Trophoblast cell (in vitro differentiated cells and primary cell): ENCODE data around the gene GABPB2.

Source experiments
- DNase-seq, 2 donors: peaks; one replicate each; pipeline ENCODE4 v3.0.0-alpha.2; 2016
- H2AFZ ChIP-seq: 2 replicates; pipeline ENCODE4 v1.6.1; 2013; ENCODE audit warnings: low read length, moderate library complexity, mild to moderate bottlenecking; ENCODE audit not compliant: insufficient read depth, poor library complexity
- H2AK5ac ChIP-seq: 2 replicates; pipeline ENCODE4 v1.6.1; 2013; ENCODE audit warnings: mild to moderate bottlenecking, low read length
- H2BK120ac ChIP-seq: 2 replicates; pipeline ENCODE4 v1.6.1; 2013; ENCODE audit warnings: low read length, mild to moderate bottlenecking, moderate library complexity; ENCODE audit not compliant: insufficient read depth, poor library complexity
- H2BK12ac ChIP-seq: 2 replicates; pipeline ENCODE4 v1.6.1; 2013; ENCODE audit warnings: mild to moderate bottlenecking, low read length, moderate library complexity
- H2BK5ac ChIP-seq: 2 replicates; pipeline ENCODE4 v1.6.1; 2013; ENCODE audit warnings: low read length, low read depth, moderate library complexity, mild to moderate bottlenecking; ENCODE audit not compliant: poor library complexity
- H3K14ac ChIP-seq: 2 replicates; pipeline ENCODE4 v1.6.1; 2013; ENCODE audit warnings: mild to moderate bottlenecking, low read length
- H3K18ac ChIP-seq: 2 replicates; pipeline ENCODE4 v1.6.1; 2013; ENCODE audit warnings: mild to moderate bottlenecking, low read length
- H3K23ac ChIP-seq: 2 replicates; pipeline ENCODE4 v1.6.1; 2013; ENCODE audit warnings: low read length
- H3K27ac ChIP-seq: 2 replicates; pipeline ENCODE4 v1.5.1; 2013; ENCODE audit warnings: low read depth, mild to moderate bottlenecking, inconsistent platforms, low read length, moderate library complexity
- H3K27me3 ChIP-seq: 2 replicates; pipeline ENCODE4 v1.6.1; 2013; ENCODE audit warnings: inconsistent platforms, mild to moderate bottlenecking, low read length, moderate library complexity; ENCODE audit not compliant: insufficient read depth
- H3K36me3 ChIP-seq, 2 experiments: 1 replicate in 1 of 2; 2 replicates in 1 of 2; pipeline ENCODE4 v1.6.1; 2013; ENCODE audit warnings: low read length in 2 of 2, mild to moderate bottlenecking in 2 of 2, moderate library complexity in 1 of 2; ENCODE audit not compliant: insufficient read depth in 2 of 2, control insufficient read depth in 1 of 2
- H3K4ac ChIP-seq: 2 replicates; pipeline ENCODE4 v1.6.1; 2013; ENCODE audit warnings: low read depth, mild to moderate bottlenecking, low read length, moderate library complexity
- H3K4me1 ChIP-seq, 2 experiments: 1 replicate in 1 of 2; 2 replicates in 1 of 2; pipeline ENCODE4 v1.6.1; 2013; ENCODE audit warnings: low read length in 2 of 2, mild to moderate bottlenecking in 2 of 2, moderate library complexity in 1 of 2; ENCODE audit not compliant: insufficient read depth in 2 of 2, control insufficient read depth in 1 of 2
- H3K4me2 ChIP-seq: 2 replicates; pipeline ENCODE4 v1.6.1; 2013; ENCODE audit warnings: inconsistent platforms, mild to moderate bottlenecking, low read length, moderate library complexity
- H3K4me3 ChIP-seq: 2 replicates; pipeline ENCODE4 v1.5.1; 2013; ENCODE audit warnings: mild to moderate bottlenecking, low read depth, low read length, inconsistent platforms
- H3K79me1 ChIP-seq: one replicate; pipeline ENCODE4 v1.6.1; 2013; ENCODE audit warnings: low read length
- H3K79me2 ChIP-seq: 2 replicates; pipeline ENCODE4 v1.6.1; 2013; ENCODE audit warnings: low read length, mild to moderate bottlenecking; ENCODE audit not compliant: control insufficient read depth, insufficient read depth, poor library complexity
- H3K9ac ChIP-seq: 2 replicates; pipeline ENCODE4 v1.6.1; 2013; ENCODE audit warnings: mild to moderate bottlenecking, low read length
- H3K9me3 ChIP-seq: 2 replicates; pipeline ENCODE4 v1.6.1; 2013; ENCODE audit warnings: low read depth, mild to moderate bottlenecking, control low read depth, inconsistent platforms, low read length; ENCODE audit not compliant: insufficient read depth
- H4K12ac ChIP-seq: 2 replicates; pipeline ENCODE4 v1.6.1; 2013; ENCODE audit warnings: low read depth, mild to moderate bottlenecking, low read length, moderate library complexity
- H4K8ac ChIP-seq: 2 replicates; pipeline ENCODE4 v1.6.1; 2013; ENCODE audit warnings: low read depth, mild to moderate bottlenecking, low read length, moderate library complexity
- H4K91ac ChIP-seq: one replicate; pipeline ENCODE4 v1.6.1; 2013; ENCODE audit warnings: low read depth, mild to moderate bottlenecking, low read length, moderate library complexity
- WGBS: extraction: QIAGEN DNeasy Blood & Tissue Kit; methylation state at CpG from one replicate; pipeline ENCODE4 v1.1.7; 2013; ENCODE audit warnings: missing lambda C conversion rate; ENCODE audit not compliant: insufficient read length, insufficient coverage; ENCODE audit errors: extremely low coverage; 5-methylcytosine and 5-hydroxymethylcytosine counted together

Gene GABPB2

GRCh38 chr1:151147132-151147503 is 76.6 kb downstream of the GABPB2 start:
- Histone ChIP-seq H3K79me1 (peaks cover 2% of the 10 kb centered on the region), H3K23ac (no peak overlapping the region), H2BK120ac (no peak overlapping the region), H2AK5ac (no peak overlapping the region), H3K4me3 (peak overlapping the region; percentile 49), H3K14ac (no peak overlapping the region), H3K4me1 (peaks cover 8 to 15% of the 10 kb centered on the region in 2 experiments), H4K8ac (no peak overlapping the region), H3K79me2 (no peaks in the 10 kb centered on the region), H3K27me3 (peaks cover 16% of the 10 kb centered on the region), H4K91ac (no peak overlapping the region), H3K4ac (no peak overlapping the region), H3K18ac (no peak overlapping the region), H2BK12ac (no peak overlapping the region), H3K9ac (no peak overlapping the region), H2AFZ (no peak overlapping the region), H2BK5ac (no peak overlapping the region), H3K36me3 (no peaks in the 10 kb centered on the region), H3K9me3 (no peaks in the 10 kb centered on the region), H4K12ac (no peak overlapping the region), H3K4me2 (peak overlapping the region; percentile 75), H3K27ac (no peak overlapping the region)
- no peak for DNase-seq
- WGBS = no CpG with 5 or more reads among the region's 7 CpGs

- WGBS = no CpG with 5 or more reads among the region's 2 CpGs
- H2AK5ac ChIP-seq = no peak overlapping the region
These were observed 77.1 kb downstream of the GABPB2 start for GRCh38 chr1:151147665-151148064.

GRCh38 chr1:151156515-151156819 is 85.9 kb downstream of the GABPB2 start, which contains the start of gene TNFAIP8L2:
TNFAIP8L2 (plus strand) TSS chr1:151156649; CDS start chr1:151158698, 2,049 bp downstream.
- Histone ChIP-seq H3K4me1 (no peaks in the 10 kb centered on the region), H4K8ac (no peak within 1 kb of the TSS), H4K12ac (no peak within 1 kb of the TSS), H3K79me2 (no peaks in the 10 kb centered on the region), H3K27me3 (no peaks in the 10 kb centered on the region), H2AK5ac (no peak within 1 kb of the TSS), H3K4me3 (no peak within 1 kb of the TSS), H2AFZ (no peak within 1 kb of the TSS), H3K23ac (no peak within 1 kb of the TSS), H3K36me3 (peaks cover 15 to 21% of the 10 kb centered on the region in 2 experiments), H2BK12ac (no peak within 1 kb of the TSS), H3K27ac (no peak within 1 kb of the TSS), H2BK5ac (no peak within 1 kb of the TSS), H3K9ac (no peak within 1 kb of the TSS), H3K4me2 (no peak within 1 kb of the TSS), H3K79me1 (no peaks in the 10 kb centered on the region), H3K14ac (no peak within 1 kb of the TSS), H3K9me3 (no peaks in the 10 kb centered on the region), H3K4ac (no peak within 1 kb of the TSS), H3K18ac (no peak within 1 kb of the TSS), H4K91ac (no peak within 1 kb of the TSS), H2BK120ac (no peak within 1 kb of the TSS)
- peak in 1 of 2 donors; percentile 42 for DNase-seq
- WGBS = no CpG with 5 or more reads among the region's 4 CpGs

More at GRCh38 chr1:151147665-151148064, 77.1 kb downstream of the GABPB2 start:
- peaks cover 16% of the 10 kb centered on the region for H3K27me3 ChIP-seq
- H3K36me3 ChIP-seq = no peaks in the 10 kb centered on the region
- no peak overlapping the region for H3K27ac ChIP-seq
- H3K4me3 ChIP-seq = no peak overlapping the region
- no peak overlapping the region for H2BK12ac ChIP-seq
- peaks cover 8 to 15% of the 10 kb centered on the region in 2 experiments for H3K4me1 ChIP-seq
- no peak overlapping the region for H4K12ac ChIP-seq
- H3K18ac ChIP-seq = no peak overlapping the region
- no peak overlapping the region for H3K4ac ChIP-seq
- no peak overlapping the region for H4K91ac ChIP-seq
- H2BK5ac ChIP-seq = no peak overlapping the region
- no peak overlapping the region for H2AFZ ChIP-seq
- no peak for DNase-seq
- no peaks in the 10 kb centered on the region for H3K9me3 ChIP-seq
- H2BK120ac ChIP-seq = no peak overlapping the region
- H3K79me2 ChIP-seq = no peaks in the 10 kb centered on the region
- peak overlapping the region; percentile 7 for H3K23ac ChIP-seq
- peaks cover 2% of the 10 kb centered on the region for H3K79me1 ChIP-seq
- no peak overlapping the region for H3K14ac ChIP-seq
- no peak overlapping the region for H3K9ac ChIP-seq
- H4K8ac ChIP-seq = no peak overlapping the region
- no peak overlapping the region for H3K4me2 ChIP-seq

GRCh38 chr1:151157067-151157531 is 86.5 kb downstream of the GABPB2 start:
- no peak overlapping the region for H2AFZ ChIP-seq
- no peaks in the 10 kb centered on the region for H3K9me3 ChIP-seq
- H3K36me3 ChIP-seq = peaks cover 15 to 25% of the 10 kb centered on the region in 2 experiments
- H3K23ac ChIP-seq = no peak overlapping the region
- H2BK12ac ChIP-seq = no peak overlapping the region
- no peak overlapping the region for H2BK5ac ChIP-seq
- H3K79me2 ChIP-seq = no peaks in the 10 kb centered on the region
- no peak for DNase-seq
- H3K79me1 ChIP-seq = no peaks in the 10 kb centered on the region
- no peak overlapping the region for H3K18ac ChIP-seq
- H4K12ac ChIP-seq = no peak overlapping the region
- no peak overlapping the region for H3K27ac ChIP-seq
- WGBS = no CpG with 5 or more reads among the region's 6 CpGs
- no peak overlapping the region for H3K4me3 ChIP-seq
- H3K9ac ChIP-seq = no peak overlapping the region
- no peak overlapping the region for H3K4me2 ChIP-seq
- no peaks in the 10 kb centered on the region for H3K27me3 ChIP-seq
- no peak overlapping the region for H4K8ac ChIP-seq
- H2BK120ac ChIP-seq = no peak overlapping the region
- H3K4me1 ChIP-seq = no peaks in the 10 kb centered on the region
- H4K91ac ChIP-seq = no peak overlapping the region
- H3K14ac ChIP-seq = no peak overlapping the region
- no peak overlapping the region for H3K4ac ChIP-seq
- no peak overlapping the region for H2AK5ac ChIP-seq
